Measurements from ENCODE around the gene TAS2R43.

DNA sequence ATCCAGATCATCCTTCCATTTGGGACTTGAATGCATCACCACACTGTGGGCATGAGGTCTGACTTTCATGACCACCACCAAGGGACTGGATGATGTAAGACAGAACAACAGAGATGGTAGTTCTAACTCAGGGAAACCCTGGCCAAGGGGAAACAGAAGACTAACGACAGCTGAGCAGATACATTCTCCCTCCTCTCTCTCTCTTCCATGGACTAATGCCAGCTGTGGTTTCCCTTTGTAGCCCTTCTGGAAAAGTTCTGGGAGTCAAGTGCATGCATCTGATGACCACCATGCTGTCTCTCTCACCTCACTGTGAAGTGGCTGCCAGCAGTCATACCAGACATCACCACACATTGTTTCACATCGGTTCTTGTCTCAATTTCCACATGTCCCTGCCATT lies 38.9 kb upstream of the TAS2R43 start:
- TF ChIP-seq EZH2 (IDR thresholded peaks at IDR 0.05) (no peak), POLR2AphosphoS5 (IDR thresholded peaks at IDR 0.05; ENCODE audit: borderline replicate concordance, low read depth, low read length) (no peak), FOXP2 (optimal IDR thresholded peaks at IDR 0.05; ENCODE audit: control extremely low read depth, extremely low read length, insufficient read depth) (no peak)

All from SK-N-MC (cell line).